ENCODE measurements around the gene SYDE2. TPM values are rescaled to one million over a fixed set of nuclear protein-coding genes. Genes with fewer than 3 reads are reported as not detected.

SYDE2 gene
- polyA plus RNA-seq, 1 of the 3 experiments (the other 2 are of a cell fraction): not detected

DNA sequence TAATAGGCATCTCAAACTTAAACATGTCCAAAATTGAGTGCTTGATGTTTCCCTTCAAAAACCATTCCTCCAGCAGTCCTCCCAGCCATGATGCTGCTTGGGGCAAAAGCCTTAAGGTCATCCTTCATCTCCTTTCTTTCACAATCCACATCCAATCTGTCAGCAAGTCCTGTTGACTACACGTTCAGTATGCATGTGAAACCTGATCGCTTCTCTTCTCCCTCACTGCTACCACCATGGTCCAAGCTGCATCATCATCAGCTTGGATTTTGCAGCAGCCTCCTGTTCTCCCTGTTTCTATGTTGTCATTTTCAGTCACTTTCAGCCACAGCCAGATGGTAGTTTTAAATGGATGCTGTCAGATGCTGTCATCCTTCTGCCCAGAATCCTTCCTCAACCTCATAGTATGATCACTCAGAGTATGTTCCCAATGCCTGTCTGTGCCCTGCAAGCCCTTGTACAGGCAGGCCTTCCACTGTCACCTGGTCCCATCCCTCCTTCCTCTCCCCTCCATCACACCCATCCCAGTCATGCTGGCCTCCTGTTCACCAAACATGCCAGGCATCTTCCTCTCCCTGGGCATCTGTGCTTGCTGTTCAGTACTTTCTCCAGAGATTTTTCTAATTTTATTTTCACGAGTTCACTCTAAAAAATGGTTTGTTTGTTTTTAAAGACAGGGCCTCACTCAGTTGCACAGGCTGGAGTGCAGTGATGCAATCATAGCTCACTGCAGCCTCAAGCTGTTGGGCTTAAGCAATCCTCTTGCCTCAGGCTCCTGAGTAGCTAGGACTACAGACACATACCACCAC lies 66.0 kb downstream of the SYDE2 start:
- TF ChIP-seq MEF2A (IDR thresholded peaks at IDR 0.05; ENCODE audit: borderline replicate concordance, low read depth) (no peak), YY1 (IDR thresholded peaks at IDR 0.05; ENCODE audit: low read depth) (no peak), SMC3 (IDR thresholded peaks at IDR 0.05; ENCODE audit: low read depth, low read length) (no peak), SIN3A (IDR thresholded peaks at IDR 0.05; ENCODE audit: borderline replicate concordance, low read depth, low read length) (no peak), RFX5 (IDR thresholded peaks at IDR 0.05; ENCODE audit: low read length) (no peak), TEAD4 (IDR thresholded peaks at IDR 0.05; ENCODE audit: borderline replicate concordance, insufficient read depth) (no peak), GATA2 (CRISPR knock-in tag; IDR thresholded peaks at IDR 0.05) (no peak), RAD21 (IDR thresholded peaks at IDR 0.05; ENCODE audit: low read length) (no peak), EP300 (IDR thresholded peaks at IDR 0.05; ENCODE audit: borderline replicate concordance in 1 of 2, low read depth in 1 of 2, low read length in 1 of 2) (no peak), TCF12 (IDR thresholded peaks at IDR 0.05) (no peak), ELF1 (IDR thresholded peaks at IDR 0.05) (no peak)
- TF ChIP-seq, protein P1, sequence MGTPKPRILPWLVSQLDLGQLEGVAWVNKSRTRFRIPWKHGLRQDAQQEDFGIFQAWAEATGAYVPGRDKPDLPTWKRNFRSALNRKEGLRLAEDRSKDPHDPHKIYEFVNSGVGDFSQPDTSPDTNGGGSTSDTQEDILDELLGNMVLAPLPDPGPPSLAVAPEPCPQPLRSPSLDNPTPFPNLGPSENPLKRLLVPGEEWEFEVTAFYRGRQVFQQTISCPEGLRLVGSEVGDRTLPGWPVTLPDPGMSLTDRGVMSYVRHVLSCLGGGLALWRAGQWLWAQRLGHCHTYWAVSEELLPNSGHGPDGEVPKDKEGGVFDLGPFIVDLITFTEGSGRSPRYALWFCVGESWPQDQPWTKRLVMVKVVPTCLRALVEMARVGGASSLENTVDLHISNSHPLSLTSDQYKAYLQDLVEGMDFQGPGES (IDR thresholded peaks at IDR 0.05; ENCODE audit: low read depth, low read length): no peak
- no peak overlapping the region for H3K4me3 ChIP-seq (ENCODE audit: low read depth in 2 of 2, low read length in 1 of 2)
- H3K27me3 ChIP-seq (ENCODE audit: insufficient read depth): peaks cover 4% of the 10 kb centered on the region; the same call in 1 of the 2 replicates
- WGBS (ENCODE audit: low lambda C conversion rate): 1% methylated on average over 3 of the region's 3 CpGs
- H3K4me1 ChIP-seq (ENCODE audit: control insufficient read depth in 1 of 2, insufficient read depth in 2 of 2, low read depth in 1 of 2, low read length in 1 of 2): no peaks in the 10 kb centered on the region; a peak in 1 of 4 replicates
- H3K9me2 ChIP-seq: no peaks in the 10 kb centered on the region
- no peaks in the 10 kb centered on the region for H3F3A ChIP-seq (replicated peaks; ENCODE audit: insufficient read depth)
- H3K9me3 ChIP-seq: no peaks in the 10 kb centered on the region
- ChIA-PET POLR2A (no interaction called here), CTCF (no interaction called here)
- no peak overlapping the region for H3K9ac ChIP-seq
- no peaks in the 10 kb centered on the region for H4K20me1 ChIP-seq (ENCODE audit: insufficient read depth)
- H3K4me2 ChIP-seq: no peak overlapping the region
- DNase-seq: no peak
- H3K36me3 ChIP-seq (replicated peaks in 1 of 2; ENCODE audit: control insufficient read depth in 1 of 2, insufficient read depth in 2 of 2, low read length in 1 of 2): no peaks in the 10 kb centered on the region
- H2AFZ ChIP-seq (ENCODE audit: low read depth): no peak overlapping the region
- H3K79me2 ChIP-seq (ENCODE audit: insufficient read depth): no peaks in the 10 kb centered on the region
- no peak overlapping the region for H3K27ac ChIP-seq (ENCODE audit: low read depth in 2 of 2, low read length in 1 of 2)

DNA sequence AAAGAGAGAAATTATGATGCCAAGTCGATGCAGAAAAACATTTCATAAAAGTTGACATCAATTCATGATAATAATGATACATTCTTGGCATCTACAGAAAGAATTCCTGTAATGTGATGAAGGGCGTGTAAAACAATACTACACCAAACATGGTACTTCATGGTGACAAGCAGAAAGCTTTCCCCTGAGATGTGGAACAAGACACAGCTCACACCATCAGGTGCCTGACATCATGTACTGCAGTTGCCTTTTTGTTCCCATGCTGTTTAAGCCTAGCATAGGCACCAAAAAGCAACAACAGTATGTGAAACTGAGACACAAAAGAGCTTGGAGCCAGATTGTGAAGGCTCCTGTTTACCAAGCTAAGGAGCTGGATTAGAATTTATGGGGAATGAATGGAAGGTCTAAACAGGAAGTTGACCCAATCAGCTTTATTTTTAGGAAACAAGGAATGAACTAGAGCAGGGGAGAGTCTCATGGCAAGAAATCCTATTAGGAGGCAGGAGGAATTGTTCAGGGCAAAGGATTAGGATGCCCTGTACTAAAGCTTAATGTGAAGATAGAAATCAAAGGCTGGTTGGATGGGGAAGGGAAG lies 67.2 kb downstream of the SYDE2 start:
- H3F3A ChIP-seq (replicated peaks; ENCODE audit: insufficient read depth): no peaks in the 10 kb centered on the region
- H2AFZ ChIP-seq (ENCODE audit: low read depth): no peak overlapping the region
- TF ChIP-seq MEF2A (IDR thresholded peaks at IDR 0.05; ENCODE audit: borderline replicate concordance, low read depth) (no peak), RAD21 (IDR thresholded peaks at IDR 0.05; ENCODE audit: low read length) (no peak), CHD2 (IDR thresholded peaks at IDR 0.05; ENCODE audit: low read length, partially characterized antibody) (no peak), RFX5 (IDR thresholded peaks at IDR 0.05; ENCODE audit: low read length) (no peak), EP300 (IDR thresholded peaks at IDR 0.05; ENCODE audit: borderline replicate concordance in 1 of 2, low read depth in 1 of 2, low read length in 1 of 2) (no peak)
- TF ChIP-seq, protein P2, sequence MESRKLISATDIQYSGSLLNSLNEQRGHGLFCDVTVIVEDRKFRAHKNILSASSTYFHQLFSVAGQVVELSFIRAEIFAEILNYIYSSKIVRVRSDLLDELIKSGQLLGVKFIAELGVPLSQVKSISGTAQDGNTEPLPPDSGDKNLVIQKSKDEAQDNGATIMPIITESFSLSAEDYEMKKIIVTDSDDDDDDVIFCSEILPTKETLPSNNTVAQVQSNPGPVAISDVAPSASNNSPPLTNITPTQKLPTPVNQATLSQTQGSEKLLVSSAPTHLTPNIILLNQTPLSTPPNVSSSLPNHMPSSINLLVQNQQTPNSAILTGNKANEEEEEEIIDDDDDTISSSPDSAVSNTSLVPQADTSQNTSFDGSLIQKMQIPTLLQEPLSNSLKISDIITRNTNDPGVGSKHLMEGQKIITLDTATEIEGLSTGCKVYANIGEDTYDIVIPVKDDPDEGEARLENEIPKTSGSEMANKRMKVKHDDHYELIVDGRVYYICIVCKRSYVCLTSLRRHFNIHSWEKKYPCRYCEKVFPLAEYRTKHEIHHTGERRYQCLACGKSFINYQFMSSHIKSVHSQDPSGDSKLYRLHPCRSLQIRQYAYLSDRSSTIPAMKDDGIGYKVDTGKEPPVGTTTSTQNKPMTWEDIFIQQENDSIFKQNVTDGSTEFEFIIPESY (IDR thresholded peaks at IDR 0.05; ENCODE audit: borderline replicate concordance, low read depth): no peak
- TF ChIP-seq, protein P1 (IDR thresholded peaks at IDR 0.05; ENCODE audit: low read depth, low read length): no peak
- TF ChIP-seq, protein P3, sequence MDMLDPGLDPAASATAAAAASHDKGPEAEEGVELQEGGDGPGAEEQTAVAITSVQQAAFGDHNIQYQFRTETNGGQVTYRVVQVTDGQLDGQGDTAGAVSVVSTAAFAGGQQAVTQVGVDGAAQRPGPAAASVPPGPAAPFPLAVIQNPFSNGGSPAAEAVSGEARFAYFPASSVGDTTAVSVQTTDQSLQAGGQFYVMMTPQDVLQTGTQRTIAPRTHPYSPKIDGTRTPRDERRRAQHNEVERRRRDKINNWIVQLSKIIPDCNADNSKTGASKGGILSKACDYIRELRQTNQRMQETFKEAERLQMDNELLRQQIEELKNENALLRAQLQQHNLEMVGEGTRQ (IDR thresholded peaks at IDR 0.05; ENCODE audit: borderline replicate concordance, low read depth, low read length): no peak
- no peak overlapping the region for H3K27ac ChIP-seq (ENCODE audit: low read depth in 2 of 2, low read length in 1 of 2)
- no peaks in the 10 kb centered on the region for H3K79me2 ChIP-seq (ENCODE audit: insufficient read depth)
- no peaks in the 10 kb centered on the region for H4K20me1 ChIP-seq (ENCODE audit: insufficient read depth)
- H3K9me2 ChIP-seq: no peaks in the 10 kb centered on the region
- no peaks in the 10 kb centered on the region; a peak in 1 of 4 replicates for H3K4me1 ChIP-seq (ENCODE audit: control insufficient read depth in 1 of 2, insufficient read depth in 2 of 2, low read depth in 1 of 2, low read length in 1 of 2)
- no peak overlapping the region for H3K4me3 ChIP-seq (ENCODE audit: low read depth in 2 of 2, low read length in 1 of 2)
- no peaks in the 10 kb centered on the region for H3K9me3 ChIP-seq
- H3K9ac ChIP-seq: no peak overlapping the region
- DNase-seq: no peak
- WGBS (ENCODE audit: low lambda C conversion rate): 10% methylated on average over 2 of the region's 2 CpGs
- POLR2A ChIA-PET: no interaction called here
- H3K36me3 ChIP-seq (replicated peaks in 1 of 2; ENCODE audit: control insufficient read depth in 1 of 2, insufficient read depth in 2 of 2, low read length in 1 of 2): no peaks in the 10 kb centered on the region
- CTCF ChIA-PET: no interaction called here
- H3K4me2 ChIP-seq: no peak overlapping the region
- H3K27me3 ChIP-seq (ENCODE audit: insufficient read depth): peaks cover 9% of the 10 kb centered on the region; the same call in 1 of the 2 replicates
